GM18508 (cell line): ENCODE results near the gene PALLD.

Experiments
- ATAC-seq: cut with Tn5 transposase; IDR thresholded peaks from one replicate; pipeline ENCODE4 v1.9.1; 2021; ENCODE audit warnings: moderate number of reproducible peaks; ENCODE audit not compliant: insufficient read depth, unreplicated experiment

Gene PALLD

GRCh38 chr4:168833881-168834280 lies 337.0 kb downstream of the PALLD start:
- no peak for ATAC-seq

GRCh38 chr4:168835880-168836454 lies 339.1 kb downstream of the PALLD start:
- ATAC-seq = no peak

- no peak for ATAC-seq
Measured at GRCh38 chr4:168836490-168836889, 339.6 kb downstream of the PALLD start.

- ATAC-seq = no peak
Measured at GRCh38 chr4:168837922-168838321, 341.1 kb downstream of the PALLD start.

GRCh38 chr4:168839758-168840391 lies 343.0 kb downstream of the PALLD start:
- no peak for ATAC-seq

- no peak for ATAC-seq
Measured at GRCh38 chr4:168840392-168840763, 343.5 kb downstream of the PALLD start.

- ATAC-seq = no peak
Measured at GRCh38 chr4:168841000-168841671, 344.3 kb downstream of the PALLD start.

GRCh38 chr4:168841672-168842019 lies 344.8 kb downstream of the PALLD start:
- no peak for ATAC-seq

- ATAC-seq = no peak
Measured at GRCh38 chr4:168842186-168842585, 345.3 kb downstream of the PALLD start.

- ATAC-seq = no peak
Measured at GRCh38 chr4:168843635-168844034, 346.8 kb downstream of the PALLD start.

GRCh38 chr4:168844353-168845049 lies 347.6 kb downstream of the PALLD start:
- ATAC-seq = no peak

GRCh38 chr4:168845897-168846296 lies 349.0 kb downstream of the PALLD start:
- no peak for ATAC-seq

- ATAC-seq = no peak
Measured at GRCh38 chr4:168846414-168846813, 349.6 kb downstream of the PALLD start.

- ATAC-seq = no peak
Measured at GRCh38 chr4:168847771-168848502, 351.1 kb downstream of the PALLD start.

- ATAC-seq = no peak
Measured at GRCh38 chr4:168849030-168849675, 352.3 kb downstream of the PALLD start.

- no peak for ATAC-seq
Measured at GRCh38 chr4:168849997-168850396, 353.1 kb downstream of the PALLD start.

GRCh38 chr4:168852387-168852786 lies 355.5 kb downstream of the PALLD start:
- ATAC-seq = no peak

- ATAC-seq = peak; percentile 55
Measured at GRCh38 chr4:168852933-168853713, 356.3 kb downstream of the PALLD start.

GRCh38 chr4:168853770-168854169 lies 356.9 kb downstream of the PALLD start:
- peak; percentile 34 for ATAC-seq
